OCI-LY1 (cell line): Measurements from ENCODE around the gene HM13.

Source experiments
- H2AFZ ChIP-seq: fragments of 200-600 bp; sonication (generic), shearing (Covaris generic); 2 replicates; pipeline ENCODE4 v1.6.0; 2014; ENCODE audit warnings: antibody characterized with exemption, mild to moderate bottlenecking, low read length
- H3F3A ChIP-seq: fragments of 200-600 bp; sonication (generic), shearing (Covaris generic); 2 replicates; pipeline ENCODE4 v1.6.0; 2014; ENCODE audit warnings: mild to moderate bottlenecking, antibody characterized with exemption, low read length, moderate library complexity; ENCODE audit not compliant: insufficient read depth
- H3K27ac ChIP-seq: fragments of 200-600 bp; sonication (generic); 2 replicates; pipeline ENCODE4 v1.5.1; 2014; ENCODE audit warnings: low read length, mixed run types, mild to moderate bottlenecking, low read depth; ENCODE audit not compliant: poor library complexity, severe bottlenecking
- H3K27me3 ChIP-seq: fragments of 200-600 bp; sonication (generic); 2 replicates; pipeline ENCODE4 v1.6.0; 2014; ENCODE audit warnings: antibody characterized with exemption, mild to moderate bottlenecking, low read length, moderate library complexity; ENCODE audit not compliant: insufficient read depth
- H3K36me3 ChIP-seq: fragments of 200-600 bp; sonication (generic); 2 replicates; pipeline ENCODE4 v1.6.1; 2014; ENCODE audit warnings: mild to moderate bottlenecking, antibody characterized with exemption, low read length, moderate library complexity, mixed read lengths; ENCODE audit not compliant: insufficient read depth
- H3K4me1 ChIP-seq: fragments of 200-600 bp; sonication (generic); 2 replicates; pipeline ENCODE4 v1.5.1; 2014; ENCODE audit warnings: mild to moderate bottlenecking, low read length, moderate library complexity; ENCODE audit not compliant: insufficient read depth, severe bottlenecking
- H3K4me2 ChIP-seq: fragments of 200-600 bp; sonication (generic), shearing (Covaris generic); 2 replicates; pipeline ENCODE4 v1.6.1; 2014; ENCODE audit warnings: low read length
- H3K4me3 ChIP-seq: fragments of 200-600 bp; sonication (generic); 2 replicates; pipeline ENCODE4 v1.5.1; 2014; ENCODE audit warnings: low read length, low read depth, mild to moderate bottlenecking, mixed read lengths; ENCODE audit not compliant: poor library complexity, severe bottlenecking
- H3K79me2 ChIP-seq: fragments of 200-600 bp; shearing (Covaris generic); 2 replicates; pipeline ENCODE4 v1.6.1; 2016; ENCODE audit warnings: mixed run types, low read length, mixed read lengths; ENCODE audit not compliant: insufficient read depth
- H3K9ac ChIP-seq: fragments of 200-600 bp; sonication (generic), shearing (Covaris generic); 2 replicates; pipeline ENCODE4 v1.6.1; 2014; ENCODE audit warnings: mild to moderate bottlenecking, low read length, mixed read lengths
- H3K9me2 ChIP-seq: fragments of 200-600 bp; sonication (generic), shearing (Covaris generic); 2 replicates; pipeline ENCODE4 v1.6.1; 2014; ENCODE audit warnings: low read depth, mild to moderate bottlenecking, low read length, mixed read lengths
- H3K9me3 ChIP-seq: fragments of 200-600 bp; shearing (Covaris generic); 2 replicates; pipeline ENCODE4 v1.6.1; 2014; ENCODE audit warnings: low read length, mixed read lengths
- H4K20me1 ChIP-seq: fragments of 200-600 bp; sonication (generic), shearing (Covaris generic); 2 replicates; pipeline ENCODE4 v1.6.0; 2016; ENCODE audit warnings: mild to moderate bottlenecking, low read length; ENCODE audit not compliant: insufficient read depth
- CTCF ChIP-seq: fragments of 200-600 bp; sonication (generic), shearing (Covaris generic); IDR thresholded peaks from 2 replicates; pipeline ENCODE4 v1.5.1; 2017; ENCODE audit warnings: mild to moderate bottlenecking, antibody characterized with exemption, low read length, moderate library complexity, mixed read lengths
- EZH2 ChIP-seq: fragments of 200-600 bp; sonication (generic), shearing (Covaris generic); IDR thresholded peaks from 2 replicates; pipeline ENCODE4 v1.8.0; 2017; ENCODE audit warnings: borderline replicate concordance, mixed run types, mild to moderate bottlenecking, antibody characterized with exemption, low read length, moderate library complexity, mixed read lengths

HM13 gene

GRCh38 chr20:31547017-31547675, 32.9 kb downstream of the HM13 start:
- Histone ChIP-seq H2AFZ (no peak overlapping the region), H3K9me3 (no peaks in the 10 kb centered on the region), H3K79me2 (peaks cover 13% of the 10 kb centered on the region), H3K36me3 (peaks cover 72% of the 10 kb centered on the region), H3K4me3 (peak overlapping the region; percentile 77), H3K27me3 (no peaks in the 10 kb centered on the region), H3K27ac (peak overlapping the region; percentile 74), H3K4me2 (peak overlapping the region; percentile 96), H3K9me2 (no peaks in the 10 kb centered on the region), H4K20me1 (no peaks in the 10 kb centered on the region), H3K4me1 (peaks cover 20% of the 10 kb centered on the region), H3K9ac (peak overlapping the region; percentile 91), H3F3A (no peaks in the 10 kb centered on the region)
- TF ChIP-seq EZH2 (no peak), CTCF (no peak)

DNA sequence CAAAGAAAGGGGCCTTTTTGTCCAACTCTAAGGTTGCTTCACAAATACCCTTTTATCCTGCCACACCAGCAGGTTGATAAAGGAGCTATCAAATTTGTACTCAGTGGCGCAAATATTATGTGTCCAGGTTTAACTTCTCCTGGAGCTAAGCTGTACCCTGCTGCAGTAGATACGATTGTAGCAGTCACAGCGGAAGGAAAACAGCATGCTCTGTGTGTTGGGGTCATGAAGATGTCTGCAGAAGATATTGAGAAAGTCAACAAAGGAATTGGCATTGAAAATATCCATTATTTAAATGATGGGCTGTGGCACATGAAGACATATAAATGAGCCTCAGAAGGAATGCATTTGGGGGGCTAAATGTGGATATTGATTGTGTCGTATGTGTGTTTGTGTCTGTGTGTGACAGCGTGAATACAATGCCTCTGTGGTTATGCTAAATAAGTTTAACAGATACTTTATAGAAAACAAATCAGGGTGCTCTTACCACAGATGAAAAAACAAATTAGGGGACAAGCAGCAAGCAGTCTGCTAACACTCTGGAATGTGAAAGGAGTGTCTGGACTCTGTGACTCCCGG, 33.6 kb downstream of the HM13 start:
- H4K20me1 ChIP-seq, result no peaks in the 10 kb centered on the region
- H3F3A ChIP-seq, result no peaks in the 10 kb centered on the region
- no peaks in the 10 kb centered on the region for H3K9me2 ChIP-seq
- TF ChIP-seq CTCF, result no peak
- TF ChIP-seq EZH2, result no peak
- peak overlapping the region; percentile 91 for H3K9ac ChIP-seq
- peak overlapping the region; percentile 74 for H3K27ac ChIP-seq
- peaks cover 13% of the 10 kb centered on the region for H3K79me2 ChIP-seq
- H3K4me3 ChIP-seq, result peak overlapping the region; percentile 77
- H3K4me2 ChIP-seq, result peak overlapping the region; percentile 96
- H3K27me3 ChIP-seq, result no peaks in the 10 kb centered on the region
- H3K9me3 ChIP-seq, result no peaks in the 10 kb centered on the region
- H2AFZ ChIP-seq, result no peak overlapping the region
- H3K4me1 ChIP-seq, result peaks cover 20% of the 10 kb centered on the region
- peaks cover 72% of the 10 kb centered on the region for H3K36me3 ChIP-seq

GRCh38 chr20:31548820-31549512, 34.7 kb downstream of the HM13 start:
- no peaks in the 10 kb centered on the region for H3K9me3 ChIP-seq
- no peaks in the 10 kb centered on the region for H3F3A ChIP-seq
- H3K36me3 ChIP-seq, result peaks cover 79% of the 10 kb centered on the region
- H3K9me2 ChIP-seq, result no peaks in the 10 kb centered on the region
- no peaks in the 10 kb centered on the region for H3K27me3 ChIP-seq
- H2AFZ ChIP-seq, result no peak overlapping the region
- H3K4me3 ChIP-seq, result peak overlapping the region; percentile 77
- no peak overlapping the region for H3K27ac ChIP-seq
- peak overlapping the region; percentile 96 for H3K4me2 ChIP-seq
- no peaks in the 10 kb centered on the region for H4K20me1 ChIP-seq
- TF ChIP-seq CTCF (no peak), EZH2 (no peak)
- peaks cover 20% of the 10 kb centered on the region for H3K4me1 ChIP-seq
- H3K9ac ChIP-seq, result peak overlapping the region; percentile 91
- peaks cover 13% of the 10 kb centered on the region for H3K79me2 ChIP-seq
